Activated CD8-positive, alpha-beta memory T cell treated with anti-CD3 and anti-CD28 coated beads, Interleukin-2, amount 50 U/mL, for 48 hours (primary cell): ENCODE results near the gene CCDC85B.
A peak's percentile ranks its signal among the peaks of the same experiment; 100 is the strongest.
"Not testable (repeated sequence)": the region's sequence is repeated elsewhere in the genome, so short reads cannot be mapped to it uniquely, and the experiment has no call there.

Source experiments
- DNase-seq: peaks from one replicate; pipeline ENCODE4 v3.0.0-alpha.2; 2020

Gene CCDC85B

GRCh38 chr11:65890324-65891218 lies at the start of gene CCDC85B:
CCDC85B (plus strand) TSS chr11:65890673; CDS start chr11:65890784, 111 bp downstream.
- peak; percentile 99 for DNase-seq

GRCh38 chr11:65842144-65842543 lies 48.3 kb upstream of the CCDC85B start:
- no peak for DNase-seq

GRCh38 chr11:65843811-65844210 lies 46.7 kb upstream of the CCDC85B start:
- DNase-seq: no peak

- DNase-seq: no peak
These were observed 46.1 kb upstream of the CCDC85B start for GRCh38 chr11:65844231-65844872.

- DNase-seq: no peak
These were observed 42.7 kb upstream of the CCDC85B start for GRCh38 chr11:65847746-65848145.

- DNase-seq: not testable (repeated sequence)
These were observed 41.8 kb upstream of the CCDC85B start for GRCh38 chr11:65848693-65849092.

GRCh38 chr11:65849366-65849765 lies 41.1 kb upstream of the CCDC85B start:
- DNase-seq: no peak

- no peak for DNase-seq
These were observed 40.7 kb upstream of the CCDC85B start for GRCh38 chr11:65849771-65850216.

- DNase-seq: peak; percentile 58
These were observed 40.0 kb upstream of the CCDC85B start for GRCh38 chr11:65850217-65851082.

- peak; percentile 75 for DNase-seq
These were observed 39.3 kb upstream of the CCDC85B start for GRCh38 chr11:65851083-65851579.

GRCh38 chr11:65851811-65852507 lies 38.5 kb upstream of the CCDC85B start:
- peak; percentile 61 for DNase-seq

GRCh38 chr11:65852508-65853245 lies 37.8 kb upstream of the CCDC85B start:
- peak; percentile 66 for DNase-seq

- no peak for DNase-seq
These were observed 37.1 kb upstream of the CCDC85B start for GRCh38 chr11:65853246-65853979.

GRCh38 chr11:65854161-65854592 lies 36.3 kb upstream of the CCDC85B start:
- DNase-seq: peak; percentile 57

- DNase-seq: peak; percentile 48
These were observed 35.3 kb upstream of the CCDC85B start for GRCh38 chr11:65854852-65855837.

GRCh38 chr11:65855927-65856363 lies 34.5 kb upstream of the CCDC85B start:
- DNase-seq: peak; percentile 48

- DNase-seq: peak; percentile 90
These were observed 33.6 kb upstream of the CCDC85B start for GRCh38 chr11:65856689-65857499.

- DNase-seq: peak; percentile 85
These were observed 33.0 kb upstream of the CCDC85B start for GRCh38 chr11:65857500-65857852.
